Mucosa of rectum (tissue), 2 donors: ENCODE measurements around the gene IGBP1.
"Not testable (repeated sequence)": the region's sequence is repeated elsewhere in the genome, so short reads cannot be mapped to it uniquely, and the experiment has no call there.

ENCODE experiments used
- H3K27ac ChIP-seq, 2 donors: one replicate each; pipeline ENCODE4 v1.7.0; 2013; ENCODE audit warnings: inconsistent platforms in 2 of 2, low read depth in 2 of 2, low read length in 2 of 2
- H3K27me3 ChIP-seq, 2 donors: one replicate each; pipeline ENCODE4 v1.7.0; 2013; ENCODE audit warnings: low read length in 2 of 2; ENCODE audit not compliant: control insufficient read depth in 2 of 2, insufficient read depth in 2 of 2
- H3K36me3 ChIP-seq, 2 donors: one replicate each; pipeline ENCODE4 v1.7.0; 2013; ENCODE audit warnings: low read length in 2 of 2; ENCODE audit not compliant: control insufficient read depth in 2 of 2, insufficient read depth in 2 of 2
- H3K4me1 ChIP-seq, 2 donors: one replicate each; pipeline ENCODE4 v1.7.0; 2013; ENCODE audit warnings: low read length in 2 of 2, mild to moderate bottlenecking in 1 of 2; ENCODE audit not compliant: control insufficient read depth in 2 of 2, insufficient read depth in 2 of 2
- H3K4me3 ChIP-seq, 2 donors: one replicate each; pipeline ENCODE4 v1.7.0; 2013; ENCODE audit warnings: low read length in 2 of 2
- H3K9ac ChIP-seq, 2 donors: one replicate each; pipeline ENCODE4 v1.7.0; 2013; ENCODE audit warnings: low read length in 2 of 2, low read depth in 1 of 2, mild to moderate bottlenecking in 1 of 2
- H3K9me3 ChIP-seq, 2 donors: one replicate each; pipeline ENCODE4 v1.7.0; 2013; ENCODE audit warnings: low read length in 2 of 2; ENCODE audit not compliant: control insufficient read depth in 2 of 2
- donor health status: healthy.
- donor health status: Normal muscosa, but diverticular disease.

The IGBP1 gene

DNA sequence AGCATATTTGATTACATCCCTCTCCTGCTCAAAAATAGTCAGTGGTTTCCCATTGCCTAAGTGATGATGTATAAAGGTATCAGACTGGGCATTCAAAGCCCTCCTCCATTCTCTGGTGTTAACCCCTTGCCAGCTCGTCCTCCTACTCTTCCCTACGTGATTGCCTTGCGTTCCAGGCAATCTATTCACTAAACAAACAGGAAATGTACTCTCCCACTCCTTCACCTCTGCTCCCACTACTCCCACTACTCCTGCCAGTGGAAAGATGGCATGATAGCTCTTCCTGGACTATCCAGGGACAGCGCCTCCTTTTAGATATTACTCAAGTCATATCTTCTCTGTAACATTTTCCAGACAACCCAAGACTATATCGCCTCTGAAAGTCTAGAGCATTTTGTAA is 49.8 kb downstream of the IGBP1 start:
- no peaks in the 10 kb centered on the region for H3K9me3 ChIP-seq
- no peaks in the 10 kb centered on the region for H3K36me3 ChIP-seq
- no peak overlapping the region for H3K4me3 ChIP-seq
- no peaks in the 10 kb centered on the region for H3K4me1 ChIP-seq
- no peak overlapping the region for H3K9ac ChIP-seq
- H3K27ac ChIP-seq = no peak overlapping the region
- H3K27me3 ChIP-seq = peaks cover 0 to 3% of the 10 kb centered on the region in 2 donors

- no peak overlapping the region for H3K9ac ChIP-seq
- no peak overlapping the region for H3K27ac ChIP-seq
- no peak overlapping the region for H3K4me3 ChIP-seq
- H3K9me3 ChIP-seq = no peaks in the 10 kb centered on the region
- H3K27me3 ChIP-seq = peaks cover 0 to 3% of the 10 kb centered on the region in 2 donors
- H3K4me1 ChIP-seq = no peaks in the 10 kb centered on the region
- H3K36me3 ChIP-seq = no peaks in the 10 kb centered on the region
Observed at GRCh38 chrX:70190225-70190624, 57.0 kb downstream of the IGBP1 start.

DNA sequence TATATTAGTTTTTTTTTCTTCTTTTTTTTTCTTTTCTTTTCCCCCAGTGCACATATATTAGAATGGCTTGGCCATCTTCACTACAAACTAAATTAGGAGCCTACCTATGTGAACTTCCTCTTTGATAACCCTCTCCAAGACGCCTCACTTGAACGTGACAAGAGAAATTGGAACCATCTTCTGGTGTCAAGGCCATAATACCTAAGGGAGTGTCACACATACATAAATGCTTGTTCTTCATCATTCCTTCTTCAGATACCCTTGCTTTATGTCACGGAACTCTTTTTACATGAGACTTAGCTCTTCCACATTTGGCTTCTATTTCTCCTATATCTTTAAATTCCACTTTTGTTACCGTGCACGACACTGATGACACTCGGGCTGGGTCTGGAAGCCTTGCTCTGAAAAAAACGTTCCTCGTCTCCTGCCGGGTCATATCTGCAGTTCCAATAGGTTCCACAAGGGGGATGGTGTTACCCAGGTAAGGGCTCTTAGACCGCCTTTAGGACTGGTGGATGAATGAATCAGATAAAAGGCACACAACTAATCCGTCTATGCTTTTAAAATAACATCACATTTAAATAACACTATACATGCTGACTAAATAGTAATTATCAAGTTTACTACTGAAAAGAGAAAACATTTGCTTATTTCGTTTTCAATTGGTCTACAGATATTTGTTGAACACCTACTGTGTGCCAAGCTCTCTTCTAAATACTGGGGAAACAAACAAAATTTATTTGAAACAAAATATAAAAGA is 63.9 kb downstream of the IGBP1 start:
- no peaks in the 10 kb centered on the region for H3K4me1 ChIP-seq
- no peaks in the 10 kb centered on the region for H3K9me3 ChIP-seq
- no peak overlapping the region for H3K9ac ChIP-seq
- no peak overlapping the region for H3K4me3 ChIP-seq
- H3K27ac ChIP-seq = no peak overlapping the region
- no peaks in the 10 kb centered on the region for H3K36me3 ChIP-seq
- peaks cover 0 to 7% of the 10 kb centered on the region in 2 donors for H3K27me3 ChIP-seq

DNA sequence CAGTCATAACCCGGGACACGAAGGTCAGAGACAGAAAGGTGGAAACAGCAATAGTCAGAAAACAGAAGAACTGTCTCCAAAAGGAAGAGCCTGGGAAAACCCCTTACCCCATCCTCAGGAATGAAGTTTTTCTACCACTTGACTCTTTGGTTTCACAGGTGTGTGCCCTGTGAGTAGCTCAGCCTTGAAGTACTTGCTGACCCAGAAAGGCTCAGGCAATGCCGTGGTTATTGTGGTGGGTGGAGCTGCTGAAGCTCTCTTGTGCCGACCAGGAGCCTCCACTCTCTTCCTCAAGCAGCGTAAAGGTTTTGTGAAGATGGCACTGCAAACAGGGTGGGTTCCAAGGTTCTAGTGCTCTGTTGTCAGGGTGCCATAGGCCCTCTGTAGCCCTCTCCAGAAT is 68.5 kb downstream of the IGBP1 start:
- H3K9ac ChIP-seq = no peak overlapping the region
- no peak overlapping the region for H3K4me3 ChIP-seq
- no peaks in the 10 kb centered on the region for H3K36me3 ChIP-seq
- H3K27ac ChIP-seq = no peak overlapping the region
- H3K27me3 ChIP-seq = peaks cover 6 to 7% of the 10 kb centered on the region in 2 donors
- no peaks in the 10 kb centered on the region for H3K9me3 ChIP-seq
- H3K4me1 ChIP-seq = no peaks in the 10 kb centered on the region

DNA sequence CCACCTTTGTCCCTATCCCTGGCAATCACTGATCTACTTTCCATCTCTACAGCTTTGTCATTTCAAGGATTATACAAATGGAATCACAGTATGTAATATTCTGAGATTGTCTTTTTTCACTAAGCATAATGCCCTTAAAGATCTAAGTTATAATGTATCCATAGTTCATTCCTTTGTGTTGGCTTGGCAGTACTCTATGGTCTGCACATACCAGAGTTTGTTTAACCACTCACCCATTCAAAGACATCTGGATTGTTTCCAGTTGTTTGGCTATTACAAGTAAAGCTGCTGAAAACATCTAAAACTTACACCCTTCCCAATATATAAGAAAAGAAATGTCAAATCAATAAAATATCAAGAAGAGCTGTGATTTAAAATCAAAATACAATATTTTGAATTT is 75.2 kb downstream of the IGBP1 start:
- H3K4me3 ChIP-seq = no peak overlapping the region
- no peaks in the 10 kb centered on the region for H3K9me3 ChIP-seq
- H3K36me3 ChIP-seq = no peaks in the 10 kb centered on the region
- H3K9ac ChIP-seq = no peak overlapping the region
- H3K4me1 ChIP-seq = no peaks in the 10 kb centered on the region
- H3K27me3 ChIP-seq = peaks cover 0 to 5% of the 10 kb centered on the region in 2 donors
- no peak overlapping the region for H3K27ac ChIP-seq

- H3K4me1 ChIP-seq, H3K36me3 ChIP-seq, H3K9ac ChIP-seq, H3K27me3 ChIP-seq, H3K27ac ChIP-seq, H3K9me3 ChIP-seq, H3K4me3 ChIP-seq: not testable (repeated sequence)
Observed at GRCh38 chrX:70209570-70209969, 76.3 kb downstream of the IGBP1 start.
